Spinal cord (tissue), 10 donors: ENCODE results near the gene ITGBL1. TPM values are rescaled to one million over a fixed set of nuclear protein-coding genes. Genes with fewer than 3 reads are reported as not detected.

Source experiments
- DNase-seq, 6 donors: peaks; one replicate each; pipeline versions ENCODE4 v3.0.0 to v3.0.0-alpha.2; 2013 to 2015; ENCODE audit warnings: low spot score in 6 of 6, low read depth in 4 of 6
- H3K27ac ChIP-seq: one replicate; pipeline ENCODE4 v1.5.1; 2013; ENCODE audit warnings: low read depth, low read length, control low read depth
- H3K27me3 ChIP-seq: one replicate; pipeline ENCODE4 v1.6.1; 2013; ENCODE audit warnings: low read length; ENCODE audit not compliant: control insufficient read depth, insufficient read depth
- H3K36me3 ChIP-seq: one replicate; pipeline ENCODE4 v1.6.1; 2013; ENCODE audit warnings: low read length; ENCODE audit not compliant: control insufficient read depth, insufficient read depth
- H3K4me1 ChIP-seq: one replicate; pipeline ENCODE4 v1.6.1; 2013; ENCODE audit warnings: low read length; ENCODE audit not compliant: control insufficient read depth, insufficient read depth
- H3K4me3 ChIP-seq: one replicate; pipeline ENCODE4 v1.5.1; 2013; ENCODE audit warnings: low read depth, low read length, control low read depth
- H3K9me3 ChIP-seq: one replicate; pipeline ENCODE4 v1.6.1; 2013; ENCODE audit warnings: low read length; ENCODE audit not compliant: control insufficient read depth, insufficient read depth
- WGBS: methylation state at CpG from one replicate; pipeline ENCODE4 v1.1.5; 2013; ENCODE audit warnings: missing lambda C conversion rate; ENCODE audit not compliant: insufficient coverage; 5-methylcytosine and 5-hydroxymethylcytosine counted together
- polyA plus RNA-seq, 2 donors: library from polyadenylated mRNA; unstranded; fragments of 120-200 nt; gene quantifications; one replicate each; pipeline ENCODE4 v1.2.1, GENCODE V29; 2013; ENCODE audit not compliant: insufficient read length in 2 of 2
- total RNA-seq, 2 donors: library from RNA; depleted of rRNA in 1 of 2; stranded (reverse); fragments of 120-200 nt in 1 of 2; fragments of >200 nt in 1 of 2; gene quantifications; one replicate each; pipeline versions ENCODE4 v1.2.3 to v1.2.4, GENCODE V29; 2013 to 2014
- donor health status: healthy.

Gene ITGBL1
- total and polyA plus RNA-seq, 4 donors = 0.54 to 189 (median 37.8) TPM

GRCh38 chr13:101474419-101474957, 22.0 kb downstream of the ITGBL1 start:
- H3K27ac ChIP-seq = no peak overlapping the region

GRCh38 chr13:101475536-101475935, 23.1 kb downstream of the ITGBL1 start:
- H3K27me3 ChIP-seq = no peaks in the 10 kb centered on the region
- no peaks in the 10 kb centered on the region for H3K36me3 ChIP-seq
- H3K27ac ChIP-seq = no peak overlapping the region

More at GRCh38 chr13:101474419-101474957, 22.0 kb downstream of the ITGBL1 start:
- no peaks in the 10 kb centered on the region for H3K9me3 ChIP-seq
- peak in 5 of 6 donors; percentile 3 to 85 (median 43) for DNase-seq
- no peak overlapping the region for H3K4me3 ChIP-seq
- H3K27me3 ChIP-seq = no peaks in the 10 kb centered on the region
- H3K36me3 ChIP-seq = no peaks in the 10 kb centered on the region
- peaks cover 5% of the 10 kb centered on the region for H3K4me1 ChIP-seq
- WGBS = 46% methylated on average over 2 of the region's 2 CpGs

GRCh38 chr13:101481421-101481820, 28.9 kb downstream of the ITGBL1 start:
- H3K27ac ChIP-seq = no peak overlapping the region
- no peak overlapping the region for H3K4me3 ChIP-seq
- H3K27me3 ChIP-seq = no peaks in the 10 kb centered on the region
- H3K4me1 ChIP-seq = no peaks in the 10 kb centered on the region
- no peaks in the 10 kb centered on the region for H3K9me3 ChIP-seq
- DNase-seq = no peak
- no peaks in the 10 kb centered on the region for H3K36me3 ChIP-seq
- 100% methylated on average over 1 of the region's 1 CpG for WGBS

More at GRCh38 chr13:101475536-101475935, 23.1 kb downstream of the ITGBL1 start:
- peaks cover 5% of the 10 kb centered on the region for H3K4me1 ChIP-seq
- DNase-seq = no peak
- H3K4me3 ChIP-seq = no peak overlapping the region
- no peaks in the 10 kb centered on the region for H3K9me3 ChIP-seq

- H3K27ac ChIP-seq = no peak overlapping the region
- no peaks in the 10 kb centered on the region for H3K9me3 ChIP-seq
- peak in 1 of 6 donors; percentile 20 for DNase-seq
- H3K4me3 ChIP-seq = no peak overlapping the region
- no CpG with 5 or more reads among the region's 1 CpG for WGBS
- no peaks in the 10 kb centered on the region for H3K36me3 ChIP-seq
- no peaks in the 10 kb centered on the region for H3K4me1 ChIP-seq
- no peaks in the 10 kb centered on the region for H3K27me3 ChIP-seq
These were observed 34.4 kb downstream of the ITGBL1 start for GRCh38 chr13:101486708-101487437.

GRCh38 chr13:101487438-101487830, 35.0 kb downstream of the ITGBL1 start:
- H3K27ac ChIP-seq = no peak overlapping the region
- H3K36me3 ChIP-seq = no peaks in the 10 kb centered on the region
- no peaks in the 10 kb centered on the region for H3K27me3 ChIP-seq
- no peak for DNase-seq
- no peaks in the 10 kb centered on the region for H3K9me3 ChIP-seq
- WGBS = 100% methylated on average over 3 of the region's 4 CpGs
- no peaks in the 10 kb centered on the region for H3K4me1 ChIP-seq
- no peak overlapping the region for H3K4me3 ChIP-seq

- H3K4me3 ChIP-seq = no peak overlapping the region
- H3K9me3 ChIP-seq = no peaks in the 10 kb centered on the region
- no peaks in the 10 kb centered on the region for H3K4me1 ChIP-seq
- H3K27me3 ChIP-seq = no peaks in the 10 kb centered on the region
- H3K27ac ChIP-seq = no peak overlapping the region
- DNase-seq = no peak
- no peaks in the 10 kb centered on the region for H3K36me3 ChIP-seq
- WGBS = 67% methylated on average over 1 of the region's 1 CpG
These were observed 36.3 kb downstream of the ITGBL1 start for GRCh38 chr13:101488734-101489133.

- Histone ChIP-seq H3K36me3 (no peaks in the 10 kb centered on the region), H3K9me3 (no peaks in the 10 kb centered on the region), H3K4me1 (no peaks in the 10 kb centered on the region), H3K27me3 (no peaks in the 10 kb centered on the region), H3K4me3 (no peak overlapping the region), H3K27ac (no peak overlapping the region)
- 100% methylated on average over 1 of the region's 3 CpGs for WGBS
- DNase-seq = no peak
These were observed 37.3 kb downstream of the ITGBL1 start for GRCh38 chr13:101489643-101490405.

- H3K27me3 ChIP-seq = no peaks in the 10 kb centered on the region
- no peaks in the 10 kb centered on the region for H3K4me1 ChIP-seq
- H3K27ac ChIP-seq = no peak overlapping the region
- no peak for DNase-seq
- no peaks in the 10 kb centered on the region for H3K36me3 ChIP-seq
- H3K9me3 ChIP-seq = no peaks in the 10 kb centered on the region
- H3K4me3 ChIP-seq = no peak overlapping the region
These were observed 38.0 kb downstream of the ITGBL1 start for GRCh38 chr13:101490406-101491015.

- no peak for DNase-seq
- Histone ChIP-seq H3K4me1 (no peaks in the 10 kb centered on the region), H3K36me3 (no peaks in the 10 kb centered on the region), H3K4me3 (no peak overlapping the region), H3K27me3 (no peaks in the 10 kb centered on the region), H3K27ac (no peak overlapping the region), H3K9me3 (no peaks in the 10 kb centered on the region)
- 100% methylated on average over 1 of the region's 3 CpGs for WGBS
These were observed 39.9 kb downstream of the ITGBL1 start for GRCh38 chr13:101492251-101492910.
